Mesothelial cell of epicardium (in vitro differentiated cells): ENCODE measurements around the gene FXYD3. TPM values are rescaled to one million over a fixed set of nuclear protein-coding genes. Genes with fewer than 3 reads are reported as not detected.

Experiments used
- DNase-seq, 2 experiments: peaks; one replicate each; pipeline ENCODE4 v3.0.0; 2021; ENCODE audit warnings: low spot score in 2 of 2; ENCODE audit not compliant: unreplicated experiment in 2 of 2
- H3K27ac Mint-ChIP-seq: 2 replicates; pipeline ENCODE4 v1.8.0; 2021; ENCODE audit warnings: mixed read lengths
- H3K27me3 Mint-ChIP-seq: 2 replicates; pipeline ENCODE4 v1.8.0; 2021; ENCODE audit warnings: low read depth, mixed read lengths
- H3K36me3 Mint-ChIP-seq: 2 replicates; pipeline ENCODE4 v1.8.0; 2021; ENCODE audit warnings: mixed read lengths
- H3K4me1 Mint-ChIP-seq: 2 replicates; pipeline ENCODE4 v1.8.0; 2021; ENCODE audit warnings: mixed read lengths
- H3K4me3 Mint-ChIP-seq: 2 replicates; pipeline ENCODE4 v1.8.0; 2021; ENCODE audit warnings: mild to moderate bottlenecking, moderate library complexity, mixed read lengths
- H3K9me3 Mint-ChIP-seq: 2 replicates; pipeline ENCODE4 v1.8.0; 2021; ENCODE audit warnings: mixed read lengths
- CTCF ChIP-seq: fragments of 200-600 bp; sonication (generic); IDR thresholded peaks from one replicate; pipeline ENCODE4 v1.5.0; 2021; ENCODE audit warnings: antibody characterized with exemption; ENCODE audit not compliant: unreplicated experiment
- total RNA-seq: library from RNA; stranded (reverse); gene quantifications from 3 replicates; pipeline ENCODE4 v1.2.1, GENCODE V29; 2021

Gene FXYD3
- total RNA-seq, 1 donor from 2014 or later = 5.5 TPM

GRCh38 chr19:35124098-35125060 lies 8.8 kb downstream of the FXYD3 start:
- Mint-ChIP-seq H3K36me3 (no peaks in the 10 kb centered on the region), H3K9me3 (no peaks in the 10 kb centered on the region), H3K4me3 (peak overlapping the region; percentile 52), H3K27me3 (no peaks in the 10 kb centered on the region), H3K4me1 (no peaks in the 10 kb centered on the region), H3K27ac (no peak overlapping the region)
- peak; percentile 64 to 78 for DNase-seq
- TF ChIP-seq CTCF = no peak

GRCh38 chr19:35125270-35125717 lies 9.7 kb downstream of the FXYD3 start:
- H3K27me3 Mint-ChIP-seq = no peaks in the 10 kb centered on the region
- no peak for TF ChIP-seq CTCF
- no peak for DNase-seq
- no peak overlapping the region for H3K27ac Mint-ChIP-seq
- no peak overlapping the region for H3K4me3 Mint-ChIP-seq
- H3K9me3 Mint-ChIP-seq = no peaks in the 10 kb centered on the region
- H3K4me1 Mint-ChIP-seq = no peaks in the 10 kb centered on the region
- no peaks in the 10 kb centered on the region for H3K36me3 Mint-ChIP-seq

- no peaks in the 10 kb centered on the region for H3K27me3 Mint-ChIP-seq
- TF ChIP-seq CTCF = no peak
- no peaks in the 10 kb centered on the region for H3K9me3 Mint-ChIP-seq
- H3K36me3 Mint-ChIP-seq = no peaks in the 10 kb centered on the region
- H3K4me1 Mint-ChIP-seq = no peaks in the 10 kb centered on the region
- DNase-seq = no peak
- no peak overlapping the region for H3K4me3 Mint-ChIP-seq
- H3K27ac Mint-ChIP-seq = no peak overlapping the region
Observed at GRCh38 chr19:35125749-35126623, 10.4 kb downstream of the FXYD3 start.

GRCh38 chr19:35126624-35126959 lies 11.0 kb downstream of the FXYD3 start:
- Mint-ChIP-seq H3K4me1 (no peaks in the 10 kb centered on the region), H3K36me3 (no peaks in the 10 kb centered on the region), H3K4me3 (no peak overlapping the region), H3K27me3 (no peaks in the 10 kb centered on the region), H3K9me3 (no peaks in the 10 kb centered on the region), H3K27ac (no peak overlapping the region)
- no peak for DNase-seq
- no peak for TF ChIP-seq CTCF

- H3K36me3 Mint-ChIP-seq = no peaks in the 10 kb centered on the region
- H3K4me3 Mint-ChIP-seq = no peak overlapping the region
- no peaks in the 10 kb centered on the region for H3K4me1 Mint-ChIP-seq
- H3K9me3 Mint-ChIP-seq = no peaks in the 10 kb centered on the region
- no peak for TF ChIP-seq CTCF
- no peak overlapping the region for H3K27ac Mint-ChIP-seq
- no peak for DNase-seq
- H3K27me3 Mint-ChIP-seq = no peaks in the 10 kb centered on the region
Observed at GRCh38 chr19:35127871-35128270, 12.2 kb downstream of the FXYD3 start.
